Liver (tissue), 9 donors: Measurements from ENCODE around the gene HOXA5. TPM values are rescaled to one million over a fixed set of nuclear protein-coding genes. Genes with fewer than 3 reads are reported as not detected.

ENCODE experiments used
- DNase-seq: peaks from one replicate; pipeline ENCODE4 v3.0.0-alpha.2; 2017; ENCODE audit warnings: low spot score
- H3K27ac ChIP-seq, 2 donors: one replicate each; pipeline ENCODE4 v1.7.0; 2013; ENCODE audit warnings: inconsistent platforms in 2 of 2, low read length in 2 of 2, control low read depth in 1 of 2, low read depth in 1 of 2, mild to moderate bottlenecking in 1 of 2
- H3K27me3 ChIP-seq, 4 donors: one replicate each; pipeline versions ENCODE4 v1.6.1 to v1.7.0; 2013; ENCODE audit warnings: low read length in 3 of 4, inconsistent platforms in 1 of 4, mild to moderate bottlenecking in 1 of 4, moderate library complexity in 1 of 4; ENCODE audit not compliant: control insufficient read depth in 4 of 4, insufficient read depth in 4 of 4
- H3K36me3 ChIP-seq, 4 donors: one replicate each; pipeline versions ENCODE4 v1.6.1 to v1.7.0; 2013; ENCODE audit warnings: low read length in 3 of 4, mild to moderate bottlenecking in 3 of 4, low read depth in 1 of 4, moderate library complexity in 1 of 4; ENCODE audit not compliant: control insufficient read depth in 4 of 4, insufficient read depth in 3 of 4
- H3K4me1 ChIP-seq, 4 donors: one replicate each; pipeline versions ENCODE4 v1.6.1 to v1.7.0; 2013; ENCODE audit warnings: low read length in 3 of 4, mild to moderate bottlenecking in 3 of 4, moderate library complexity in 1 of 4; ENCODE audit not compliant: control insufficient read depth in 4 of 4, insufficient read depth in 4 of 4
- H3K4me3 ChIP-seq, 3 donors: one replicate each; pipeline versions ENCODE4 v1.6.1 to v1.7.0; 2013; ENCODE audit warnings: low read length in 3 of 3, control low read depth in 1 of 3, low read depth in 1 of 3, mild to moderate bottlenecking in 1 of 3
- H3K9ac ChIP-seq, 2 donors: one replicate each; pipeline ENCODE4 v1.7.0; 2013; ENCODE audit warnings: low read length in 2 of 2, mild to moderate bottlenecking in 2 of 2, moderate library complexity in 2 of 2, control low read depth in 1 of 2, low read depth in 1 of 2
- H3K9me3 ChIP-seq, 4 donors: one replicate each; pipeline versions ENCODE4 v1.6.1 to v1.7.0; 2013; ENCODE audit warnings: low read length in 3 of 4; ENCODE audit not compliant: control insufficient read depth in 4 of 4
- CTCF ChIP-seq: fragments of 150-350 bp; IDR thresholded peaks from 2 replicates; pipeline ENCODE4 v1.5.1; 2017; ENCODE audit warnings: improper control_type of control experiment, low read depth, low read length; ENCODE audit not compliant: missing input control
- EGR1 ChIP-seq, 2 donors: IDR thresholded peaks; 2 replicates each; pipeline ENCODE4 v1.6.1; 2016 to 2018; ENCODE audit warnings: antibody characterized with exemption in 2 of 2, low read depth in 2 of 2
- FOXA1 ChIP-seq: IDR thresholded peaks from 2 replicates; pipeline ENCODE4 v1.6.1; 2016; ENCODE audit warnings: antibody characterized with exemption
- FOXA2 ChIP-seq: IDR thresholded peaks from 2 replicates; pipeline ENCODE4 v1.6.1; 2016; ENCODE audit warnings: antibody characterized with exemption
- GABPA ChIP-seq, 2 donors: IDR thresholded peaks in 1 of 2; conservative IDR thresholded peaks in 1 of 2; 2 replicates each; pipeline ENCODE4 v1.6.1; 2016; ENCODE audit warnings: antibody characterized with exemption in 2 of 2, mild to moderate bottlenecking in 1 of 2, moderate library complexity in 1 of 2
- HNF4A ChIP-seq, 2 donors: conservative IDR thresholded peaks; 2 replicates each; pipeline ENCODE4 v1.6.1; 2016; ENCODE audit warnings: antibody characterized with exemption in 2 of 2, mild to moderate bottlenecking in 2 of 2
- HNF4G ChIP-seq: IDR thresholded peaks from 2 replicates; pipeline ENCODE4 v1.6.1; 2016; ENCODE audit warnings: antibody characterized with exemption
- JUND ChIP-seq, 2 donors: IDR thresholded peaks; 2 replicates each; pipeline ENCODE4 v1.6.1; 2016; ENCODE audit warnings: antibody characterized with exemption in 2 of 2
- NR2F2 ChIP-seq: IDR thresholded peaks from 2 replicates; pipeline ENCODE4 v1.6.1; 2016; ENCODE audit warnings: antibody characterized with exemption
- RAD21 ChIP-seq, 2 donors: IDR thresholded peaks; 2 replicates each; pipeline ENCODE4 v1.6.1; 2016; ENCODE audit warnings: antibody characterized with exemption in 2 of 2, mild to moderate bottlenecking in 2 of 2
- SP1 ChIP-seq: IDR thresholded peaks from 2 replicates; pipeline ENCODE4 v1.6.1; 2018; ENCODE audit warnings: antibody characterized with exemption, mild to moderate bottlenecking
- TAF1 ChIP-seq: conservative IDR thresholded peaks from 2 replicates; pipeline ENCODE4 v1.6.1; 2016; ENCODE audit warnings: antibody characterized with exemption, mild to moderate bottlenecking
- YY1 ChIP-seq: IDR thresholded peaks from 2 replicates; pipeline ENCODE4 v1.6.1; 2016; ENCODE audit warnings: antibody characterized with exemption, mild to moderate bottlenecking
- WGBS: extraction: QIAGEN DNeasy Blood & Tissue Kit; methylation state at CpG from one replicate; pipeline ENCODE4 v1.1.7; 2013; 5-methylcytosine and 5-hydroxymethylcytosine counted together
- polyA plus RNA-seq, 2 donors: library from polyadenylated mRNA; stranded (reverse) in 1 of 2; unstranded in 1 of 2; fragments of 200-250 nt in 1 of 2; fragments of >200 nt in 1 of 2; fragmentation: Nextera tagmentation in 1 of 2; extraction: Ambion mirVana in 1 of 2; gene quantifications; one replicate each; pipeline versions ENCODE4 v1.2.1 to v1.2.3, GENCODE V29; 2013 to 2015
- total RNA-seq, 2 donors: library from RNA; depleted of rRNA; stranded (reverse); fragments of >200 nt; gene quantifications; one replicate each; pipeline ENCODE4 v1.2.3, GENCODE V29; 2014
- TF ChIP-seq, protein P1 (sequence below): IDR thresholded peaks from 2 replicates; pipeline ENCODE4 v1.6.1; 2016; ENCODE audit warnings: antibody characterized with exemption, mild to moderate bottlenecking
- TF ChIP-seq, protein P2 (sequence below): IDR thresholded peaks from 2 replicates; pipeline ENCODE4 v1.6.1; 2016; ENCODE audit warnings: antibody characterized with exemption
- TF ChIP-seq, protein P3 (sequence below): IDR thresholded peaks from 2 replicates; pipeline ENCODE4 v1.6.1; 2016; ENCODE audit warnings: antibody characterized with exemption
- TF ChIP-seq, protein P4 (sequence below): IDR thresholded peaks from 2 replicates; pipeline ENCODE4 v1.6.1; 2016; ENCODE audit warnings: antibody characterized with exemption
- donor health status: healthy.
- donor health status: healthy.
- donor health status: healthy.
- donor health status: healthy.
- donor health status: healthy.

The HOXA5 gene
- total and polyA plus RNA-seq, 4 donors: 0.40 to 2.1 (median 0.66) TPM

DNA sequence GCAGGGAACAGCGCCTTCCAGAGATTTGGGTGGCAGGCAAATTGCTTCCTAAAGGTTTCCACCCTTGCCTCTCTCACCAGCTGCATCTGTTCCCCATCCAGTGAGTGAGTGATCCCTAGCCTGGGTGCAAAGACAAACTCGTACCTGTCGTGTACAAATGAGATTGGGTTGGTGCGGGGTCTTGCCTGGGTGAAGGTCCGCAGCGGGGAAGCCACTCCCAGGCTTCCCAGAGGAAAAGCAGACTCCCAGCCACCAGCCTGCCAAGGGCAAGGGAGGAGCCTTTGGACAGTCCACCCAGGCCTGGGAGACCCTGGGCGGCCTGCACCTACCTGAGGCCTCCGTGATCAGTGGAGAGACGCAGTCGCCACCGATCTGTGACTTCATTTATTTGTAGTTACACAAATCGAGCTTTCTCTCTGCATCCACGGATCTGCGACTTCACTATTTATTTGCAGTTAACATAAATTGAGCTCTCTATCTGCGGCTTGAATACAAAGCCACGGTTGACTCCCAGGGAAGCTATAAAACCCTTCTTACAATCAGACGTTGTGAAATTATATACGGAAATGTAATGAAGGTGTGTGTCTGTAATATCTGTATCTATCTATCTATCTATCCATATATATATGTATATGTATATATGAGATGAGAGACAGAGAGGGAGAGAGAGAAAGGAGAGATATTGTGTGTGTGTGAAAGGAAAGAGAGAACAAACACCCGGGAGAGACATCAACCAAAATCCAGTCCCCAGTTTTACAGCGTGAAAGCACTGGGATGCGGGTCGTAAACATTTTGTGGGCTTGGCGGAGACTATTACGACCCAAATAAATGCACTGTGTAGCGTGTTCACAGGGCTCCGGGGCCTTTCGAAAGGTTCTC, 16.0 kb upstream of the HOXA5 start:
- Histone ChIP-seq H3K27ac (no peak overlapping the region), H3K27me3 (peaks cover 10 to 48% (median 24%) of the 10 kb centered on the region in 4 donors), H3K9ac (no peak overlapping the region), H3K4me3 (no peak overlapping the region), H3K4me1 (peaks cover 11 to 34% (median 17%) of the 10 kb centered on the region in 4 donors), H3K9me3 (peaks cover 0 to 6% (median 0%) of the 10 kb centered on the region in 4 donors), H3K36me3 (no peaks in the 10 kb centered on the region)
- no peak for DNase-seq
- TF ChIP-seq YY1: no peak
- TF ChIP-seq SP1: no peak
- TF ChIP-seq RAD21 (IDR thresholded peaks at IDR 0.05): no peak
- TF ChIP-seq CTCF: no peak
- no peak for TF ChIP-seq FOXA2
- TF ChIP-seq, protein P1, sequence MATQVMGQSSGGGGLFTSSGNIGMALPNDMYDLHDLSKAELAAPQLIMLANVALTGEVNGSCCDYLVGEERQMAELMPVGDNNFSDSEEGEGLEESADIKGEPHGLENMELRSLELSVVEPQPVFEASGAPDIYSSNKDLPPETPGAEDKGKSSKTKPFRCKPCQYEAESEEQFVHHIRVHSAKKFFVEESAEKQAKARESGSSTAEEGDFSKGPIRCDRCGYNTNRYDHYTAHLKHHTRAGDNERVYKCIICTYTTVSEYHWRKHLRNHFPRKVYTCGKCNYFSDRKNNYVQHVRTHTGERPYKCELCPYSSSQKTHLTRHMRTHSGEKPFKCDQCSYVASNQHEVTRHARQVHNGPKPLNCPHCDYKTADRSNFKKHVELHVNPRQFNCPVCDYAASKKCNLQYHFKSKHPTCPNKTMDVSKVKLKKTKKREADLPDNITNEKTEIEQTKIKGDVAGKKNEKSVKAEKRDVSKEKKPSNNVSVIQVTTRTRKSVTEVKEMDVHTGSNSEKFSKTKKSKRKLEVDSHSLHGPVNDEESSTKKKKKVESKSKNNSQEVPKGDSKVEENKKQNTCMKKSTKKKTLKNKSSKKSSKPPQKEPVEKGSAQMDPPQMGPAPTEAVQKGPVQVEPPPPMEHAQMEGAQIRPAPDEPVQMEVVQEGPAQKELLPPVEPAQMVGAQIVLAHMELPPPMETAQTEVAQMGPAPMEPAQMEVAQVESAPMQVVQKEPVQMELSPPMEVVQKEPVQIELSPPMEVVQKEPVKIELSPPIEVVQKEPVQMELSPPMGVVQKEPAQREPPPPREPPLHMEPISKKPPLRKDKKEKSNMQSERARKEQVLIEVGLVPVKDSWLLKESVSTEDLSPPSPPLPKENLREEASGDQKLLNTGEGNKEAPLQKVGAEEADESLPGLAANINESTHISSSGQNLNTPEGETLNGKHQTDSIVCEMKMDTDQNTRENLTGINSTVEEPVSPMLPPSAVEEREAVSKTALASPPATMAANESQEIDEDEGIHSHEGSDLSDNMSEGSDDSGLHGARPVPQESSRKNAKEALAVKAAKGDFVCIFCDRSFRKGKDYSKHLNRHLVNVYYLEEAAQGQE: no peak
- TF ChIP-seq, protein P2, sequence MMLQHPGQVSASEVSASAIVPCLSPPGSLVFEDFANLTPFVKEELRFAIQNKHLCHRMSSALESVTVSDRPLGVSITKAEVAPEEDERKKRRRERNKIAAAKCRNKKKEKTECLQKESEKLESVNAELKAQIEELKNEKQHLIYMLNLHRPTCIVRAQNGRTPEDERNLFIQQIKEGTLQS: no peak
- TF ChIP-seq, protein P3, sequence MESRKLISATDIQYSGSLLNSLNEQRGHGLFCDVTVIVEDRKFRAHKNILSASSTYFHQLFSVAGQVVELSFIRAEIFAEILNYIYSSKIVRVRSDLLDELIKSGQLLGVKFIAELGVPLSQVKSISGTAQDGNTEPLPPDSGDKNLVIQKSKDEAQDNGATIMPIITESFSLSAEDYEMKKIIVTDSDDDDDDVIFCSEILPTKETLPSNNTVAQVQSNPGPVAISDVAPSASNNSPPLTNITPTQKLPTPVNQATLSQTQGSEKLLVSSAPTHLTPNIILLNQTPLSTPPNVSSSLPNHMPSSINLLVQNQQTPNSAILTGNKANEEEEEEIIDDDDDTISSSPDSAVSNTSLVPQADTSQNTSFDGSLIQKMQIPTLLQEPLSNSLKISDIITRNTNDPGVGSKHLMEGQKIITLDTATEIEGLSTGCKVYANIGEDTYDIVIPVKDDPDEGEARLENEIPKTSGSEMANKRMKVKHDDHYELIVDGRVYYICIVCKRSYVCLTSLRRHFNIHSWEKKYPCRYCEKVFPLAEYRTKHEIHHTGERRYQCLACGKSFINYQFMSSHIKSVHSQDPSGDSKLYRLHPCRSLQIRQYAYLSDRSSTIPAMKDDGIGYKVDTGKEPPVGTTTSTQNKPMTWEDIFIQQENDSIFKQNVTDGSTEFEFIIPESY: no peak
- TF ChIP-seq GABPA (IDR thresholded peaks at IDR 0.05 in 1 of 2, conservative IDR thresholded peaks at IDR 0.05 in 1 of 2): no peak
- TF ChIP-seq HNF4G: no peak
- WGBS: 31% methylated on average over 27 of the region's 27 CpGs

GRCh38 chr7:27158436-27159265, 15.2 kb upstream of the HOXA5 start:
- peaks cover 11 to 30% (median 17%) of the 10 kb centered on the region in 4 donors for H3K4me1 ChIP-seq
- no peak for DNase-seq
- H3K27ac ChIP-seq: no peak overlapping the region
- TF ChIP-seq RAD21 (IDR thresholded peaks at IDR 0.05) (no peak), JUND (IDR thresholded peaks at IDR 0.05) (no peak), FOXA1 (no peak), FOXA2 (no peak), YY1 (no peak), TAF1 (no peak), EGR1 (IDR thresholded peaks at IDR 0.05; ENCODE audit: low read depth in 2 of 2) (no peak), HNF4A (conservative IDR thresholded peaks at IDR 0.05) (no peak), NR2F2 (no peak), GABPA (IDR thresholded peaks at IDR 0.05 in 1 of 2, conservative IDR thresholded peaks at IDR 0.05 in 1 of 2) (no peak)
- TF ChIP-seq, protein P3: no peak
- TF ChIP-seq, protein P4, sequence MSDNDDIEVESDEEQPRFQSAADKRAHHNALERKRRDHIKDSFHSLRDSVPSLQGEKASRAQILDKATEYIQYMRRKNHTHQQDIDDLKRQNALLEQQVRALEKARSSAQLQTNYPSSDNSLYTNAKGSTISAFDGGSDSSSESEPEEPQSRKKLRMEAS: no peak
- TF ChIP-seq, protein P2: no peak

More at GRCh38 chr7:27158436-27159265, 15.2 kb upstream of the HOXA5 start:
- Histone ChIP-seq H3K4me3 (no peak overlapping the region), H3K36me3 (no peaks in the 10 kb centered on the region), H3K9me3 (peaks cover 0 to 5% (median 0%) of the 10 kb centered on the region in 4 donors), H3K9ac (no peak overlapping the region), H3K27me3 (peaks cover 14 to 47% (median 28%) of the 10 kb centered on the region in 4 donors)
- 14% methylated on average over 35 of the region's 35 CpGs for WGBS
